Measurements from ENCODE around the gene IGSF9B. TPM values are rescaled to one million over a fixed set of nuclear protein-coding genes. Genes with fewer than 3 reads are reported as not detected.
A peak's percentile ranks its signal among the peaks of the same experiment; 100 is the strongest.
"Not testable (repeated sequence)": the region's sequence is repeated elsewhere in the genome, so short reads cannot be mapped to it uniquely, and the experiment has no call there.

The IGSF9B gene, protein sequence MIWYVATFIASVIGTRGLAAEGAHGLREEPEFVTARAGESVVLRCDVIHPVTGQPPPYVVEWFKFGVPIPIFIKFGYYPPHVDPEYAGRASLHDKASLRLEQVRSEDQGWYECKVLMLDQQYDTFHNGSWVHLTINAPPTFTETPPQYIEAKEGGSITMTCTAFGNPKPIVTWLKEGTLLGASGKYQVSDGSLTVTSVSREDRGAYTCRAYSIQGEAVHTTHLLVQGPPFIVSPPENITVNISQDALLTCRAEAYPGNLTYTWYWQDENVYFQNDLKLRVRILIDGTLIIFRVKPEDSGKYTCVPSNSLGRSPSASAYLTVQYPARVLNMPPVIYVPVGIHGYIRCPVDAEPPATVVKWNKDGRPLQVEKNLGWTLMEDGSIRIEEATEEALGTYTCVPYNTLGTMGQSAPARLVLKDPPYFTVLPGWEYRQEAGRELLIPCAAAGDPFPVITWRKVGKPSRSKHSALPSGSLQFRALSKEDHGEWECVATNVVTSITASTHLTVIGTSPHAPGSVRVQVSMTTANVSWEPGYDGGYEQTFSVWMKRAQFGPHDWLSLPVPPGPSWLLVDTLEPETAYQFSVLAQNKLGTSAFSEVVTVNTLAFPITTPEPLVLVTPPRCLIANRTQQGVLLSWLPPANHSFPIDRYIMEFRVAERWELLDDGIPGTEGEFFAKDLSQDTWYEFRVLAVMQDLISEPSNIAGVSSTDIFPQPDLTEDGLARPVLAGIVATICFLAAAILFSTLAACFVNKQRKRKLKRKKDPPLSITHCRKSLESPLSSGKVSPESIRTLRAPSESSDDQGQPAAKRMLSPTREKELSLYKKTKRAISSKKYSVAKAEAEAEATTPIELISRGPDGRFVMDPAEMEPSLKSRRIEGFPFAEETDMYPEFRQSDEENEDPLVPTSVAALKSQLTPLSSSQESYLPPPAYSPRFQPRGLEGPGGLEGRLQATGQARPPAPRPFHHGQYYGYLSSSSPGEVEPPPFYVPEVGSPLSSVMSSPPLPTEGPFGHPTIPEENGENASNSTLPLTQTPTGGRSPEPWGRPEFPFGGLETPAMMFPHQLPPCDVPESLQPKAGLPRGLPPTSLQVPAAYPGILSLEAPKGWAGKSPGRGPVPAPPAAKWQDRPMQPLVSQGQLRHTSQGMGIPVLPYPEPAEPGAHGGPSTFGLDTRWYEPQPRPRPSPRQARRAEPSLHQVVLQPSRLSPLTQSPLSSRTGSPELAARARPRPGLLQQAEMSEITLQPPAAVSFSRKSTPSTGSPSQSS (N-terminal part only)
- not detected for polyA plus RNA-seq (ENCODE audit: low read depth in 6 of 6)

DNA sequence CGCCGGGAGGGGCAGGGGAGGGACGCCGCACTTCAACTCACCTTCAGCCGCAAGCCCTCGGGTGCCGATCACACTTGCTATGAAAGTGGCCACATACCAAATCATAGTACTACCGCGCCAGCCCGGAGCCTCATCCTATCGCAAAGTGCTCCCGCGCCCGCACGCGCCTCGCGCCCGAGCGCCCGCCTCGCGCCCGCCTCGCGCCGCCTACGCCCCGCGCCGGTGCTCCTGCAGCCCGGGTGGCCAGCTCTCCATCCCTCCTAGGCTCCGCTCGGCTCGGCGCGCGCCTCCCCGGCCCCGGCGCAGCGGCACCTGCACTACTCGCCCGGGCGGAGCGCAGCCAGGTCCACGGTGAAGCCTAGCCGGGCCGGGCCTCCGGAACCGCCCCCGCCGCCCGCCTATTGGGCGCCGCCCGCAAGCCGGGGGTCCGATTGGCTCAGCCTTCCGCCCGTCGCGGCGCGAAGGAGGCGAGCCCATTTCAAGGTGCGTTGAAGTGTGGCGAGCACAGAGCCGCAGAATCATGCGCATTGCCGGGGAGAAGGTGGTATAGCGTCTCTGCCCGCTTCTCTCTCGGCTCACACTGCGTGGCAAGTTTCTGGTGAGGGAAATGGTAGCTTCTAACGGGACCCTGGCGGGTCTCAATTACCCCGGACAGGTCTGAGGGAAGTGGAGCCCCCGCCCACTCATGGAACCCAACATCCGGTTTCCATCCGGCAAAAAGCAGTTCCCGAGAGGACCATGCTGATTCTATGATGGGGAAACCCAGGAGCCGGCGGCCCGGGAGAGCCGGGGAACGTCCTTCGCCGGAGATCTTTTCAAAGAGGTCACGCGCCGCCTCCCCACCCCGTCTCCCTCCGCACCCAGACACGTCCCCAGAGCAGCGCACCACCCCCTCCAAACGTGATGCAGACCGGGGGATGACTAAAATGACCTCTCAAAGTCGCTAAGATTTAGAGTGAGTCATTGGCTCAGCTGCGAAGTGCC, at the start of gene IGSF9B:
TSS of gene IGSF9B (minus strand) at position 319 of the 984 bp plus-strand sequence. CDS start at position 105, 214 bp downstream.
- H3K4me3 Mint-ChIP-seq, result peak within 1 kb of the TSS; percentile 41 to 83 (median 72)
- H3K27ac Mint-ChIP-seq, result peak within 1 kb of the TSS in 1 of 6 donors; percentile 32
- peak; percentile 50 for DNase-seq
- no peaks in the 10 kb centered on the region for H3K36me3 Mint-ChIP-seq
- ATAC-seq (ENCODE audit: low read depth in 2 of 2), result peak; percentile 89
- peaks cover 10 to 21% (median 15%) of the 10 kb centered on the region in 3 donors for H3K4me1 Mint-ChIP-seq
- H3K9me3 Mint-ChIP-seq, result peaks cover 0 to 4% (median 0%) of the 10 kb centered on the region in 7 donors
- H3K27me3 Mint-ChIP-seq, result peaks cover 36 to 69% (median 51%) of the 10 kb centered on the region in 3 donors

DNA sequence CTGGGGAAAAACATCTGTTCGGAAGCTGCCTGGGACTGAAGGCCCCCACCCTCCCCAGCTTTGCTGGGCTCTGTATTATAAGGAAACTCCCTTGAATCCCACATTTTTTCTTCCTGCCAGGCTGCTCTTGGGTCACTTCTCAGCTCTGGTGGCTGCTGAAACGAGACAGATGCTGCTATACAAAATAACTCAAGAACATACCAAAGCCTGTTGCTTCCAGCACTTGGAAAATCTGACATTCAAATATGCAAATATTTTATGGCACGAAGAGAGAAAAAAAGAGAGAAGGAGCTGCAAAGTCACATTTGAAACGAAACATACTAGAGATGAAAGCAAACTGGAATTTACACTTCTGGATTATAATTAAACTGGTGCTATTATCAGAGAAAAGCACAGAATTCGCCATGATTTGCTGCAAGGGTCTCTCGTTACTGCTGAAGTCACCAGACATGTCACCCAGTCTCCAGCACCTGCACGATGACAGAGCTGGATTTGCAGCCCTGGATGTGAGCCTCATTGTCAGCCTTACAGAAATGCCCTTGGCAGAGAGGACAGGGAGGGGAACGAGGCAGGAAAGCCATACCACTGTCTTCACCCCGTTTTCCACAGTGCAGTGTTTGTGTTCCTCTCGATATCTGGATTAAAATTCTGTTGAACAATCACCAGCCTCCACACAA, 47.9 kb upstream of the IGSF9B start:
- H3K4me3 Mint-ChIP-seq, result no peak overlapping the region
- ATAC-seq (ENCODE audit: low read depth in 2 of 2) (no peak), DNase-seq (no peak)
- no peaks in the 10 kb centered on the region for H3K9me3 Mint-ChIP-seq
- peaks cover 0 to 3% (median 0%) of the 10 kb centered on the region in 3 donors for H3K4me1 Mint-ChIP-seq
- H3K27ac Mint-ChIP-seq, result peak overlapping the region in 1 of 6 donors; percentile 58
- no peaks in the 10 kb centered on the region for H3K36me3 Mint-ChIP-seq
- H3K27me3 Mint-ChIP-seq, result peaks cover 8 to 19% (median 11%) of the 10 kb centered on the region in 3 donors

DNA sequence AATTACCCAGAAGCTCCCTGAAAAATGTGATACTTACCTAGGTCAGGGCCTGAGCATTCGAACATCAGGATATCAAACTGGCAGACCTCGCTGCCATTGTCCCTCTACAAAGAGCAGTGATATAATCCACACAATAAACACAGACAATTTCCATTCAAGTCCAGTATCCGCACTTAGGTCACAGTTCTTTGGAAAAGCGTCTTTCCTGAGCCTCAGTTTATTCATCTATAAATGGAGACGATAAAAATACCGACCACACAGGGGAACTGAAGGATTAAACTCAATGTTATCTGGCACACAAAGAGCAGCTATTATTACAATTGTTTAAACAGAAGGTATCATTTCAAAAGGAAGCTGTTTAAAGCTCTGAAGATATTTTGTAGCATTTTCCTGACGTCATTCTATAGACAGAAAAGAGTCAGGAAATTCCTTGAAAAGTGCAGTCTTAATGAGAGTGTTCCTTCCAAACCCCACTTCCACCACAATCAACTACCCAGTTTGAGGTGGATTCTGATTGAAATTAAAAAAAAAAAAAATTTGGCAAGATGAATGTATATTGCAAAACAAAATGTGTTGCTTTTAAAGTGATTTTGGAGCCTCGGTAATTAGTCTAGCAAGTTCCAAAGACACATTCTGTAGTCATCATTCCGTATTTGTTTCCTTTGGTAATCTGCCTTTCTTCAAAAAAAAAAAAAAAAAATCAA, 47.2 kb upstream of the IGSF9B start:
- H3K9me3 Mint-ChIP-seq, result no peaks in the 10 kb centered on the region
- no peak overlapping the region for H3K4me3 Mint-ChIP-seq
- peak overlapping the region in 1 of 6 donors; percentile 58 for H3K27ac Mint-ChIP-seq
- no peak for ATAC-seq (ENCODE audit: low read depth in 2 of 2)
- H3K36me3 Mint-ChIP-seq, result no peaks in the 10 kb centered on the region
- H3K4me1 Mint-ChIP-seq, result peaks cover 0 to 3% (median 0%) of the 10 kb centered on the region in 3 donors
- peaks cover under 1 to 14% (median 4%) of the 10 kb centered on the region in 3 donors for H3K27me3 Mint-ChIP-seq
- no peak for DNase-seq

DNA sequence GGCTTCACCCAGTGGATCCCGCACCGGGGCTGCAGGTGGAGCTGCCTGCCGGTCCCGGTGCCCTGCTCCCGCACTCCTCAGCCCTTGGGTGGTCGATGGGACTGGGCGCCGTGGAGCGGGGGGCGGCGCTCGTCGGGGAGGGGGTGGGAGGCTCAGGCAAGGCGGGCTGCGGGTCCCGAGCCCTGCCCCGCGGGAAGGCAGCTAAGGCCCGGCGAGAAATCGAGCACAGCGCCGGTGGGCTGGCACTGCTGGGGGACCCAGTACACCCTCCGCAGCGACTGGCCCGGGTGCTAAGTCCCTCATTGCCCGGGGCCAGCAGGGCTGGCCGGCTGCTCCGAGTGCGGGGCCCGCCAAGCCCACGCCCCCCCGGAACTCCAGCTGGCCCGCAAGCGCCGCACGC, 46.1 kb upstream of the IGSF9B start:
- H3K36me3 Mint-ChIP-seq; H3K4me1 Mint-ChIP-seq; H3K27ac Mint-ChIP-seq; H3K9me3 Mint-ChIP-seq; DNase-seq; H3K4me3 Mint-ChIP-seq; ATAC-seq (ENCODE audit: low read depth in 2 of 2): not testable (repeated sequence)
- H3K27me3 Mint-ChIP-seq, result peaks cover 3 to 14% (median 5%) of the 10 kb centered on the region in 3 donors

DNA sequence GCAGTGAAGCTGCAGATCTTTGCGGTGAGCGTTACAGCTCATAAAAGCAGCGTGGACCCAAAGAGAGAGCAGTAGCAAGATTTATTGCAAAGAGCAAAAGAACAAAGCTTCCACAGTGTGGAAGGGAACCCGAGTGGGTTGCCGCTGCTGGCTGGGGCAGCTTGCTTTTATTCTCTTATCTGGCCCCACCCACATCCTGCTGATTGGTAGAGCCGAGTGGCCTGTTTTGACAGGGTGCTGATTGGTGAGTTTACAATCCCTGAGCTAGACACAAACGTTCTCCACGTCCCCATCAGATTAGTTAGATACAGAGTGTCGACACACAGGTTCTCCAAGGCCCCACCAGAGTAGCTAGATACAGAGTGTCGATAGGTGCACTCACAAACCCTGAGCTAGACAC, 45.6 kb upstream of the IGSF9B start:
- H3K4me3 Mint-ChIP-seq; DNase-seq; H3K36me3 Mint-ChIP-seq; H3K4me1 Mint-ChIP-seq; H3K27ac Mint-ChIP-seq; ATAC-seq (ENCODE audit: low read depth in 2 of 2); H3K9me3 Mint-ChIP-seq: not testable (repeated sequence)
- peaks cover 5 to 14% (median 7%) of the 10 kb centered on the region in 3 donors for H3K27me3 Mint-ChIP-seq

DNA sequence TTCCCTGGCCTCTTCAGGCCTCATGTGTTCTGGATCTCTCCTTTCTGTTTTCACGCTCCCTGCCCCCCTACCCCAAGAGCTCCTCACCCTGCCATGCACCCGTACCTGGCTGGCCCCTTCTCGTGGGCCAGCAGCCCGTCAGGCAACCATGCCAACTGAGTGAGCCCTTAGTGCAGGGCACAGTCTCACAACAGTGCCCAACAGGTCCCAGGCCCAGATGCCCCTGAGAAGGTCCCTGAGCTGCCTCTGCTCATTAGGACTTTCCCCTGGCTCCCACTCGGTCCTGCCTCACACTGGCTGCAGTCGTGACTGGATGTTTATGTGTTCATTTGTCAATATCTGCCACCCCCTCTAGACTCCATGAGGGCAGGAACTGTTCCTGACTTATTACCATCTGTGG, 44.8 kb upstream of the IGSF9B start:
- peaks cover 0 to 4% (median 0%) of the 10 kb centered on the region in 3 donors for H3K4me1 Mint-ChIP-seq
- no peaks in the 10 kb centered on the region for H3K36me3 Mint-ChIP-seq
- no peak overlapping the region for H3K27ac Mint-ChIP-seq
- no peak overlapping the region for H3K4me3 Mint-ChIP-seq
- no peak for ATAC-seq (ENCODE audit: low read depth in 2 of 2)
- H3K27me3 Mint-ChIP-seq, result peaks cover 5 to 21% (median 14%) of the 10 kb centered on the region in 3 donors
- peaks cover 0 to 2% (median 0%) of the 10 kb centered on the region in 7 donors for H3K9me3 Mint-ChIP-seq
- DNase-seq, result no peak

DNA sequence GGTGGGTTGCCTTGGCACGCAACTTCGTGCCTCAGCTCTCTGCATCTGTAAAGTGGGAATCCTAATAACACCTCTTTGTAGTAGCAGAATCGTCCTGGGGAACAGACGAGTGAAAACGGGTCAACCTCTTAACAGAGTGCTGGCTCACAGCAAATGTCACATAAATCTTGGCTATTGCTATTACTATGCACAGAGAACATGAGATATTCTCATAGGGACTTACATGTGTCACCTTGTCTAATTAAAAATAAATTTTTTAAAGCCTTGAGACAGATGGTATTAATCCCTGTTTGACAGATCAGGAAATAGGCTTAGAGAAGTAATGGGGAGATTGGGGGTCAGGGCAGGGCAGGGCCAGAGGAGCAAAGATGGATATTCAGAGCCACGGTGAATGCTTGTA, 44.3 kb upstream of the IGSF9B start:
- Mint-ChIP-seq H3K27ac (no peak overlapping the region), H3K4me3 (no peak overlapping the region), H3K27me3 (peaks cover 5 to 17% (median 14%) of the 10 kb centered on the region in 3 donors), H3K9me3 (peaks cover 0 to 2% (median 0%) of the 10 kb centered on the region in 7 donors), H3K4me1 (peaks cover 0 to 4% (median 0%) of the 10 kb centered on the region in 3 donors), H3K36me3 (no peaks in the 10 kb centered on the region)
- DNase-seq (no peak), ATAC-seq (ENCODE audit: low read depth in 2 of 2) (no peak)

DNA sequence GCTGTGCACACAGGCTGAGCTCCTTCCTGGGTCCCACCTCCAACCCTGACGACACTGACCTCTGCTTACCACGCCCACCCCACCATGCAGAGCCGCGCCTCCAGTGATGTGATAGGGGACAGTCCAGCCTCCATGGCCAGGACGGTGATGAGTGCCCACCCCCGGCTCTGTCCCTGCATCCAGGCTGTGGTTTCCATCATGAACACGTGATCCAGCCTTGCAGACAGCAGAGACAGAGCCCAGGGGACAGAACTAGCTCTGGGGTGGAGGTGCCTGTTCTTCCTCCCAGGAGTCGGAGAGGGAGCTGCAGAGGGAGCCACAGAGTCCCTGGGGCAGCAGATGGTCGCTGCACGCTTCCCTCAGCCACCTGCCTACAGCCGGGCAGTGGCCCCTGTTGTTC, 42.6 kb upstream of the IGSF9B start:
- Mint-ChIP-seq H3K9me3 (peaks cover 0 to 2% (median 0%) of the 10 kb centered on the region in 7 donors), H3K27ac (no peak overlapping the region), H3K4me1 (peaks cover 0 to 7% (median 0%) of the 10 kb centered on the region in 3 donors), H3K36me3 (no peaks in the 10 kb centered on the region), H3K27me3 (peaks cover 5 to 14% (median 12%) of the 10 kb centered on the region in 3 donors), H3K4me3 (no peak overlapping the region)
- DNase-seq, result no peak
- no peak for ATAC-seq (ENCODE audit: low read depth in 2 of 2)

DNA sequence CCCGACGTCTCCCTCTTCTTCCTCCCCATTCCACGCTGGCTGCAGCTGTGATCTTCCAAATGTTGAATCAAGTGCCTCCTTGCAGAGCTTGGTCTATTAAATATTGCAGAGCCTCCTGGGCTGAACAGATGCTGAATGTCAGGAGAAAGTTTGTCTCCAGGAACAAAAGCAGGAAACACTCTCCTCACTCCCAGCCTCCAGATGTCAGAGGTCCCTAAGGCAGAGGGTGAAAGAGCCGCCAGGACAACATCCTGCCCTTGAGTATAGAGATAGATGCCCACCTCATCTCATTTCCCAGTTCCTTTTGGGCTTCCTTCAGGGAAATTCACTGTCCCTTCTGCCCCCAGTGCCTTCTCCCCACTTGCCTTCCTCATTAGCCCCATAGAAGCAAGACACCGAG, 40.8 kb upstream of the IGSF9B start:
- H3K27ac Mint-ChIP-seq, result peak overlapping the region in 1 of 6 donors; percentile 17
- H3K4me1 Mint-ChIP-seq, result peaks cover 0 to 7% (median 0%) of the 10 kb centered on the region in 3 donors
- no peak for DNase-seq
- H3K9me3 Mint-ChIP-seq, result peaks cover 0 to 2% (median 0%) of the 10 kb centered on the region in 7 donors
- ATAC-seq (ENCODE audit: low read depth in 2 of 2), result no peak
- no peak overlapping the region for H3K4me3 Mint-ChIP-seq
- H3K27me3 Mint-ChIP-seq, result peaks cover 5 to 14% (median 13%) of the 10 kb centered on the region in 3 donors
- no peaks in the 10 kb centered on the region for H3K36me3 Mint-ChIP-seq

DNA sequence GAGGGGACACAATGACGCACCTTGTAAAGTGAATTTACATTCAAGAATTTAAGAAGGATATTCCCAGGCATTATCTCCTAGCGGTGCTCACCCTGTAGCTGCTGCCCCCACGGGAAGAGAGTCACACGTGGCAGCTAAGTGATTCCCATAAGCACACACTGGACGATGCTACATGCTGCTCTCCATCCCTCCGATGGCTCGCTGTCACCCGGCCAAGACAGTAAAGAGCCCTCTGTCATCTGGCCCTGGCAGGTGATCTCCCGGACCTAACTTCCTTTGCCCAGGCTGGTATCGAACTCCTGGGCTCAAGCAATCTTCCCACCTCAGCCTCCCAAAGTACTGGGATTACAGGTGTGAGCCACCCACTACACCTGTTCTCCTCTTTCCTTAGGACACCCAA, 39.9 kb upstream of the IGSF9B start:
- no peak overlapping the region for H3K4me3 Mint-ChIP-seq
- no peak overlapping the region for H3K27ac Mint-ChIP-seq
- DNase-seq (no peak), ATAC-seq (ENCODE audit: low read depth in 2 of 2) (no peak)
- peaks cover 0 to 2% (median 0%) of the 10 kb centered on the region in 7 donors for H3K9me3 Mint-ChIP-seq
- peaks cover 0 to 7% (median 0%) of the 10 kb centered on the region in 3 donors for H3K4me1 Mint-ChIP-seq
- H3K27me3 Mint-ChIP-seq, result peaks cover 5 to 16% (median 14%) of the 10 kb centered on the region in 3 donors
- H3K36me3 Mint-ChIP-seq, result no peaks in the 10 kb centered on the region

DNA sequence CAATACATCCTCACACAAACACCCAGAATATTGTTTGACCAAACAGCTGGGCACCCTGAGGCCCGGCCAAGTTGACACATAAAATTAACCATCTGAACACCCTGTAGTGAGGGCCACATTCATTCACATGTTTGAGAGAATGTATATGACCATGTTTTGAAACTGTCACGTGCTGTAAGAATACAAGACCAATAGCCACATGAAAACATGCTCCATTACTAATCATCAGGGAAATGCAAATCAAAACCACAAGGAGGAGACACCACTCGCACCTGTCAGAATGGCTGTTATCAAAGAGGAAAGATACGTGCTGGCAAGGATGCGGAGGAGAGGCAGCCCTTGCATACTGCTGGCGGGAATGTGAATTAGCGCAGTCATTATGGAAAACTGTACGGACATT, 38.3 kb upstream of the IGSF9B start:
- no peak for ATAC-seq (ENCODE audit: low read depth in 2 of 2)
- Mint-ChIP-seq H3K36me3 (no peaks in the 10 kb centered on the region), H3K27me3 (peaks cover 10 to 16% (median 14%) of the 10 kb centered on the region in 3 donors), H3K9me3 (peaks cover 0 to 2% (median 0%) of the 10 kb centered on the region in 7 donors), H3K27ac (no peak overlapping the region), H3K4me1 (peaks cover 0 to 7% (median 0%) of the 10 kb centered on the region in 3 donors), H3K4me3 (no peak overlapping the region)
- DNase-seq, result no peak
